Cardiac septum (tissue), 1 donor: ENCODE results near the gene TTF2. TPM values are rescaled to one million over a fixed set of nuclear protein-coding genes. Genes with fewer than 3 reads are reported as not detected.
A peak's percentile ranks its signal among the peaks of the same experiment; 100 is the strongest.
"Not testable (repeated sequence)": the region's sequence is repeated elsewhere in the genome, so short reads cannot be mapped to it uniquely, and the experiment has no call there.

Experiments used
- DNase-seq: peaks from one replicate; pipeline ENCODE4 v3.0.0-alpha.2; 2020; ENCODE audit warnings: low spot score
- intact Hi-C: fragments of 100-400 bp; cut with DNase I; formaldehyde crosslinking; loops from one replicate; pipeline ENCODE4 v1.14.0; 2022
- total RNA-seq: library from RNA; stranded (reverse); fragmentation: NEBNext Ultra II Directional; extraction: Animal tissue kit (Norgen Biotek cat#: 25700); gene quantifications from one replicate; pipeline ENCODE4 v1.2.1, GENCODE V29; 2021
- donor health status: DM: no; HTN: no; CAD: no.

Gene TTF2
- total RNA-seq, 1 donor from 2014 or later = 9.4 TPM

- intact Hi-C loops = no loop called here
- DNase-seq = no peak
Observed at GRCh38 chr1:117114877-117115276, 54.8 kb downstream of the TTF2 start.

DNA sequence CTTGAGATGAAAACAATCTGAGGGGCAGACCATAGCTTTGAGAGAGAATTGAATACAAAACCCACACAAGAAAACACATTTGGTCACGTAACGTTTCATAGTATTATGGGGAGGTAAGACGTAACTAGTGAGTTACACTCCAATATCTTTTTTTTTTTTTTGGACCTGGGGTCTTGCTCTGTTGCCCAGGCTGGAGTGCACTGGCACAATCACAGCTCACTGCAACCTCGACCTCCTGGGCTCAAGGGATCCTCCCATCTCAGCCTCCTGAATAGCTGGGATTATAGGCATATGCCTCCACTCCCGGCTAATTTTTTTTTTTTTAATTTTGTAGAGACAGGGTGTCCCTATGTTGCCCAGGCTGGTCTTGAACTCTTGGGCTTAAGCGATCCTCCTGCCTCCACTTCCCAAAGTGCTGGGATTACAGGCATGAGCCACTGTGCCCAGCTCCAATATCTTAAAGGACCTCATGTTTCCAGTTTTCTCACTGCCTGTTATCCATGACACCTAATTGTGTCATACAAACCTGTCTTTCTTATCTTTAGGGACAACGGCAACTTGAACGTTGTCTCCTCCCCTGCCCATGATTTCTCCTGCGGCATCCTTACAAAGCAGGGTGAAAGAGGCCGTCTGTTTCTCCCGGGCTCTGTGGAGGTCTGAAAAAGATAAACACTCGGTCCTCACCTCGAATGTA, 56.1 kb downstream of the TTF2 start:
- intact Hi-C loops = no loop called here
- DNase-seq = no peak

DNA sequence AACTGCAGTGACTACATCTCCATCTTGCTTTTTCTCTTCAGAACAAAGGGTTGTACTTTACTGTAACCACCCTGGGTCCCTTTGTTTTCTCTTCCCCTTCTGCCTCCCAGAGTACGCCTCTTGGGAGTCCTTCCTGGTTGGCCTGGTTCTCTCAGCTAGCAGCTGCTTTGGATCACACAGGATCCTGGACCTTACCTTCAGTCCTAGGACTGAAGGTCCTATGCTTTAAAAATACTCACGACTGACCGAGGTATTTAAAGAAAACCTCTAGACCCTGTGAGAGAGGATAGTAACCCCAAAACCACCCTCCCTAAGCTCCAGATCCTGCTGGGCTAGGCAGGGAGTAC, 56.6 kb downstream of the TTF2 start:
- DNase-seq = no peak
- intact Hi-C loops = no loop called here

GRCh38 chr1:117117697-117118096, 57.6 kb downstream of the TTF2 start:
- intact Hi-C loops = loop anchor here (2.0 kb wide), 1 partner anchor 49 kb away; no protein-coding TSS in a partner anchor
- no peak for DNase-seq

GRCh38 chr1:117118137-117118536, 58.0 kb downstream of the TTF2 start:
- intact Hi-C loops = loop anchor here (2.0 kb wide), 1 partner anchor 49 kb away; no protein-coding TSS in a partner anchor
- DNase-seq = no peak

DNA sequence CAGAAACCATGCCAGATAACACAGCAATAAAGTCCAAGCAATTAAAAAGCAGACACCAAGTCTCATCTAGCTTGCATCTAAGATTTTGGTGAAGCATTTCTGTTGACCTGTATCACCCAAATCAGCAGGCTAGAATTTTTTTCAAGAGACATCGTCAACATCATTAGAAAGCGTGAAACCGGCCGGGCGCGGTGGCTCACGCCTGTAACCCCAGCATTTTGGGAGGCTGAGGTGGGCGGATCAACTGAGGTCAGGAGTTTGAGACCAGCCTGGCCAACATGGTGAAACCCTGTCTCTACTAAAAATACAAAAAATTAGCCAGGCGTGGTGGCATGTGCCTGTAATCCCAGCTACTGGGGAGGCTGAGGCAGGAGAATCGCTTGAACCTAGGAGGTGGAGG, 59.0 kb downstream of the TTF2 start:
- intact Hi-C loops = loop anchor here (2.0 kb wide), 1 partner anchor 50 kb away; no protein-coding TSS in a partner anchor
- DNase-seq = not testable (repeated sequence)

GRCh38 chr1:117120774-117121588, 60.9 kb downstream of the TTF2 start:
- DNase-seq = no peak
- intact Hi-C loops = loop anchor here (10.0 kb wide), 2 partner anchors 244 to 484 kb away; partner anchors contain the start of genes MAN1A2 and TENT5C

DNA sequence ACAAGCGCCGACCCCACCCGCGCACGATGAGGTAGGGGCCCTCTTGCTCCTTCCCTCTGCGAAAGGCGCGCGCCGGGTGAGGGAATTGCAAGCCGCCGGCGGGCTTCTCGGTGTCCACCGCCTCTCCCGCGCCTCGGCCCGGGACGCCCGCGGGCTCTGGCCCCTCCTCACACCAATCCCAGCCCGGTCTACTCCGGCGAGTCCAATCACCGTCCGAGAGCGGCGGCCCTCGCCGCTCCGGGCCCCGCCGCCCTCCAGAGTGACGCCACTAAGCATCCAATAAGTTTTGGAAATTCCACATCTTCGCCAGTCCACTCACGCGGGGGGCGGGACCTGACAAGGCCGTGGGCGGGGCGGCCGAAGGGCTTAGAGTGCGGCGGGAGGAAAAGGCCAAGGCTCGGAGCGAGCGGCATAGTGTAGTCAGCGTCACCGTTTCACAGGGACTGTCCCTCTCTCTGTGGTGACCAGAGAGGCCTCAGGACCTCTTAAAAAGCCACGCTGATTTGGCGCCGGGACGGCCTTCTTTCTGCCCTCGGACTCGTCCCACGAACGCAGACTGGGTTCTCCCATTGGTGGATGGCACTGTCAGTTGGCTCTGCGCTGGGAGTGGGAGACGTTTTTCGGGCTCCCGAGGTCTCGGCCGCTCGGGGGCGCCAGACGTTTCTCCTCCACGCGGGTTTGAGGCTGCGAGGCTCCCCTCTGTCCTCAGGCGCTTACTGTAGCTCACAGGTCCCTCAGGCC, 61.6 kb downstream of the TTF2 start, which contains the start of gene TRIM45:
Gene TRIM45 (minus strand): TSS at position 161 of the 741 bp plus-strand sequence. CDS start 548 bp downstream, outside the sequence.
- DNase-seq = peak; percentile 97
- intact Hi-C loops = loop anchor here (1.0 to 10.0 kb wide), 3 partner anchors 163 to 483 kb away; partner anchors contain the start of genes MAN1A2 and TENT5C

DNA sequence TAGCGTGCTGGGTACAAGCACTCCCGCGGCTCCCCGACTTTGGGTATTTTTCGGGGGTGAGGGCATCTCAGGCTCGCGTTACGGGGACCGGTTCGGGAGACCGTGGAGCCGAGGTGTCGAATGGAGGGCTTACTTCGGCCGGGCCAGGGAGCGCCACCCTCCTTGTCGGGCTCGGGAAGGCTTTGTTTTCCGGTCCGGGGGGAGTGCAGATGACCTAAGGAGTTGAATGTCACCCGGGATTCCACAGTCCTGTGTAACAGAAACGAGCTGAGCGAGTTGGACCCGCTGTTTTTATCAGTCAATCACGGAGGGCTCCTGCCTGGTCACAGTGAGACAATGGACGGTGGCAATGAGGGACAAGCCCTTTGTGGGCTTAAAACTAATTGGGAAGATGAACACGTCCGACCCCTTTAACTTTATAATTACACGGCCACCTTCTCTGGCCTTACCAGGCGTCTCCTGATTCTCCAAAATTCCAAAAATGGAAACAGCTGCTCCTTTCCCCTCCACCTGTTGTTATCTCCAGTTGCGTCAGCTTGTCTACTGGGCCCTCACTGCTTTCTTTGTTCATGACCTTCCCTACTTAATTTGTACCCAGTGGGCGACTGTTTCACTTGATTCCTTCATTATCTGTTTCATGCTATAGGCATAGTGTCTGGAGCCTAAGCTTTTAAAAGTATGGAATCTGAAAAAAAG, 62.4 kb downstream of the TTF2 start:
- intact Hi-C loops = loop anchor here (1.0 to 10.0 kb wide), 3 partner anchors 162 to 482 kb away; partner anchors contain the start of genes MAN1A2 and TENT5C
- DNase-seq = no peak

DNA sequence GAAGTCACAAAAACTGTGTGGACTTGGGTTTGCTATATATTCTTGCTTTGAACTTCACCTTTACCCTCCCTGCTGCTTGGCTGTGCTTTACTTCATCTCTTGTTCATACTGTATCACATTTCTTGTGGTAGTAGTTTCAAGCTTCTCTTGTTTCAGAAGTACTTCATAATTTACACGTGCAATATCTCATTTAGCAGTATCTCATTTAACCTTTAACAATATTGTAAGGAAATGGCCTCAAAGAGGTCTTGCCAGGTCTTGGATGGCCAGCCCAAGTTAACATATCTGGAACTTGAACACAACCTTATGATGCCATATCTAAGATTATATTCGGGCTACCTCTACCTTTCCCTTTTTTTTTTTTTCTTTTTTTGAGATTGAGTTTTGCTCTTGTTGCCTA, 63.1 kb downstream of the TTF2 start:
- DNase-seq = no peak
- intact Hi-C loops = loop anchor here (10.0 kb wide), 2 partner anchors 242 to 482 kb away; partner anchors contain the start of genes MAN1A2 and TENT5C

GRCh38 chr1:117124661-117125060, 64.5 kb downstream of the TTF2 start:
- DNase-seq = no peak
- intact Hi-C loops = loop anchor here (10.0 kb wide), 2 partner anchors 240 to 480 kb away; partner anchors contain the start of genes MAN1A2 and TENT5C

DNA sequence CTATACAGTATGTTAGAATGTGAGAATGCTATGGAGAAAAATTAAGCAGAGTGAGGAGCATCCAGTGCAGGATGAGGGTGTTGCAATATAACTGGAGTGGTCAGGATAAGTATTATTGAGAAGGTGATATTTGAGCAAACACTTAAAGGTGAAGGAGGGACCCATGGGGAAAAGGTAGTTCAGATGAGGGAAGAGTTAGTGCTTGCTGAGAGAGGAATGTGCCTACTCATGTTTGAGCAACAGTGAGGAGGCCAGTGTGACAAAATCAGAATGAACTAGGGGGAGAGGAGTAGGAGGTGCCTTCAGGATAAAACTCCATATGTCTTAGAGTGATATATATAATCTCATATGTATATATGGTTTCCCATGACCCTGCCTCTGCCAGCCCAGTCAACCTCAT, 67.7 kb downstream of the TTF2 start:
- intact Hi-C loops = loop anchor here (2.0 to 10.0 kb wide), 3 partner anchors 105 to 477 kb away; partner anchors contain the start of genes MAN1A2 and TENT5C

DNA sequence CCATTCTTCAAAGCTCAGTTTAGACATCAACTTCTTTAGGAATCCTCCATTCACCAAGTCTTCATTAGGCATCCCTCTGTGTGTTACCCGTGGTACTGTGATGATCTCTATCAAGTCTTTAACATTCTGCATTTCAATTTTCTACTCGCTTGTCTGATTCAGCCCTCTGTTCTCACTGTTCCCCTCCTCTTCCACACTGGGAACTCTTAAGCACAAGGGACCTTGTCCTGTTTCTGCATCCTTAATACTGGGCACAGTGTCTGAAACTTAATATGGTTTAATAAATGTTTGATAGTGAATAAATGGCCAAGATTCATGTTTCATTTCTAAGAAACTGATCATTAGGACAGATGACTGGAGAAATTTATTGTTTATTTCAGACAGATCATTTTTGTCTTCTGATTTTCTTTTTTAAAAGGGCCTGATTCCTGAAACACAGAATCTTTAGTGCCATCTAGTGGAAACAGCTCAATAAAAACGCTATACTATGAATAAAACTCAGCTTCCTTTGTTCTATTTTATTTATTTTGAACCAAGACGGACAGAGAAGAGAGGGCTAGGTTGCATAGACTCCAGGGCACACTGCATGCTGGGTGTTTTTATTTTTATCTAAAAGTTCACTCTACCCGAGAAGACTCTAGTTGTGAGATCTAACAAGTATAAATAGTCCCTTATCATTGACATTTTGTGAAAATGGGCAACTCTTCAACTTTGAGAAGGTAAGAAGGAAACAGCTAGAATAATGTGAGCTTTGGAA, 68.4 kb downstream of the TTF2 start:
- intact Hi-C loops = loop anchor here (2.0 to 10.0 kb wide), 3 partner anchors 104 to 476 kb away; partner anchors contain the start of genes MAN1A2 and TENT5C
- DNase-seq = no peak

More for the DNA sequence above, 67.7 kb downstream of the TTF2 start:
- DNase-seq = no peak

- intact Hi-C loops = no loop called here
- DNase-seq = no peak
Observed at GRCh38 chr1:117130526-117130925, 70.4 kb downstream of the TTF2 start.

- intact Hi-C loops = no loop called here
- no peak for DNase-seq
Observed at GRCh38 chr1:117135329-117135728, 75.2 kb downstream of the TTF2 start.

DNA sequence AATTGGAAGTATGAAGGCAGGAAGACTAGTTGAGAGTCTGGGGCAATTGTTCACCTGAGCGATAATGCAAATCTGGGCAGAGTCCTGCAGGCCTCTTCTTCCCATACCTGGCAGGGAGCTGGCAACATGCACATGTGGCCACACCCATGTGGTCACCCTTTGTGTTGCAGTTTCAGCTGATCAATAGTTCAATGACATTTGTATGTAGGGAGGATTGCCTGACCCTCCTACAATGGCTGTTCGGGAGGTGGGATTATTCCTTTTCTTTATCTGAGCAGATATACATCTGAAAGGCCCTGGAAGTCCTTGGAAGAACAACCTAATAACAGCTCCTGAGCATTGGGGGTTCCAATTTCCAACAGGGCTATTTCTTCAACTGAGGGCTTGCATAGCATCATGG, 76.6 kb downstream of the TTF2 start:
- intact Hi-C loops = no loop called here
- no peak for DNase-seq

DNA sequence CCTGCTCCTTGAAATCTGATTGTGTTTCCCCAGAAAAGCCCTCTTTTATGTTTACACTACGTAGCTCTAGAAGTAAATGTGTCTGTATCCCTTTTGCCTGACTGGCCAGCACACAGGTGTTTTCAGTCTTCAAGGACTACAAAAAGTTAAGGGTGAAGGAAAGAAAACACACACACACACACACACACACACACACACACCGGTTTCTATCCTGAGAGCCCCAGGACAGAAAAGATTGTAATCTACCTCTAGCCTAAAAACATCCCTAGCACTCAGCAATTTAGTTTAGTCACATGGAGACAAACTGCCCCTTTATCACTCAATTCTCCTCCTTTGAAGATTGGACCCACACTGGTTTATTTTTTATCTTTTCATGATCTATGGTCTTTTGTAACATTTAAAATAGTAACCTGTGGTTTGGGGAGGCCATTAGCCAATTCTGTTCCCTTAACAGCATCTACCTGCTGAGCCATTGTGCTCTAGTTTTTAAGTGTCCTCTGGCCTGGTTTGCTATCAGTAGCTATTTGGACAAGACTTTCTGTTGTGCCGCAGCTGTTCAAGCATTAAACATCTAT, 77.2 kb downstream of the TTF2 start:
- DNase-seq = no peak
- intact Hi-C loops = no loop called here

- intact Hi-C loops = no loop called here
- DNase-seq = no peak
Observed at GRCh38 chr1:117138106-117138505, 78.0 kb downstream of the TTF2 start.
